K562 (cell line): ENCODE measurements around the gene DCXR. TPM values are rescaled to one million over a fixed set of nuclear protein-coding genes. Genes with fewer than 3 reads are reported as not detected.

ENCODE experiments used
- ATF6 ChIP-seq: sonication (generic); formaldehyde crosslinking; IDR thresholded peaks from 2 replicates; pipeline ENCODE4 v1.4.0; 2020; ENCODE audit warnings: mild to moderate bottlenecking, missing genetic modification reagents
- CBX5 ChIP-seq: IDR thresholded peaks from 2 replicates; pipeline ENCODE4 v1.6.1; 2014; ENCODE audit warnings: low read depth, borderline replicate concordance
- DIDO1 ChIP-seq: fragments of 450-650 bp; IDR thresholded peaks from 2 replicates; pipeline ENCODE4 v1.6.1; 2016; ENCODE audit warnings: low read depth, missing biosample characterization, missing genetic modification characterization
- ESRRB ChIP-seq: fragments of 250-450 bp; sonication (Bioruptor Pico); IDR thresholded peaks from 2 replicates; pipeline ENCODE4 v1.5.0; 2020; ENCODE audit warnings: mild to moderate bottlenecking, moderate library complexity, borderline replicate concordance
- HMGXB4 ChIP-seq: sonication (generic); formaldehyde crosslinking; IDR thresholded peaks from 2 replicates; pipeline ENCODE4 v1.8.1; 2023; ENCODE audit warnings: mild to moderate bottlenecking, missing genetic modification reagents
- HNRNPUL1 ChIP-seq: fragments of 200-400 bp; formaldehyde crosslinking; IDR thresholded peaks from 2 replicates; pipeline ENCODE4 v1.6.1; 2017; ENCODE audit warnings: low read length
- HOMEZ ChIP-seq: fragments of 250-450 bp; sonication (Bioruptor Pico); IDR thresholded peaks from 2 replicates; pipeline ENCODE4 v1.4.0; 2020; ENCODE audit warnings: mild to moderate bottlenecking, moderate library complexity
- JUND ChIP-seq, 2 experiments: IDR thresholded peaks; 2 replicates in 1 of 2; 3 replicates in 1 of 2; pipeline ENCODE4 v1.6.1; 2011; ENCODE audit warnings: borderline replicate concordance in 2 of 2, low read depth in 2 of 2, low read length in 2 of 2, improper control_type of control experiment in 1 of 2, missing biosample characterization in 1 of 2, missing genetic modification characterization in 1 of 2, missing genetic modification reagents in 1 of 2
- MYBL2 ChIP-seq, 2 experiments: fragments of 450-650 bp in 1 of 2; sonication (generic) in 1 of 2; formaldehyde crosslinking in 1 of 2; IDR thresholded peaks; 2 replicates each; pipeline versions ENCODE4 v1.6.1 to v1.8.1; 2017 to 2022; ENCODE audit warnings: borderline replicate concordance in 1 of 2, inconsistent platforms in 1 of 2, low read depth in 1 of 2, mild to moderate bottlenecking in 1 of 2, missing genetic modification reagents in 1 of 2, moderate library complexity in 1 of 2
- MYNN ChIP-seq, 2 experiments: sonication (generic); formaldehyde crosslinking in 1 of 2; IDR thresholded peaks; 2 replicates each; pipeline versions ENCODE4 v1.5.0 to v1.6.1; 2016 to 2020; ENCODE audit warnings: antibody characterized with exemption in 1 of 2, missing genetic modification reagents in 1 of 2
- NELFE ChIP-seq: IDR thresholded peaks from 2 replicates; pipeline ENCODE4 v1.6.1; 2011; ENCODE audit warnings: mild to moderate bottlenecking; ENCODE audit not compliant: insufficient read depth, insufficient read length
- NR2C2 ChIP-seq, 2 experiments: fragments of 200-800 bp in 1 of 2; sonication (Bioruptor generic) in 1 of 2; sonication (generic) in 1 of 2; formaldehyde crosslinking in 1 of 2; IDR thresholded peaks; 2 replicates each; pipeline versions ENCODE4 v1.6.1 to v1.8.0; 2016 to 2022; ENCODE audit warnings: mild to moderate bottlenecking in 1 of 2, missing compliant biosample characterization in 1 of 2, missing genetic modification characterization in 1 of 2, missing genetic modification reagents in 1 of 2
- RFX7 ChIP-seq: fragments of 250-450 bp; sonication (Bioruptor Pico); IDR thresholded peaks from 2 replicates; pipeline ENCODE4 v1.5.1; 2021; ENCODE audit warnings: mild to moderate bottlenecking
- TARDBP ChIP-seq: fragments of 450-650 bp; IDR thresholded peaks from 2 replicates; pipeline ENCODE4 v1.6.1; 2016
- TRIM28 ChIP-seq: fragments of 450-650 bp; IDR thresholded peaks from 2 replicates; pipeline ENCODE4 v1.6.1; 2017
- USF1 ChIP-seq: sonication (generic); formaldehyde crosslinking; IDR thresholded peaks from 2 replicates; pipeline ENCODE4 v1.9.0; 2022; ENCODE audit warnings: mild to moderate bottlenecking, missing genetic modification reagents
- ZC3H8 ChIP-seq: fragments of 450-650 bp; IDR thresholded peaks from 2 replicates; pipeline ENCODE4 v1.6.1; 2017
- ZNF121 ChIP-seq: sonication (generic); formaldehyde crosslinking; conservative IDR thresholded peaks from 2 replicates; pipeline ENCODE4 v1.8.0; 2022; ENCODE audit warnings: missing genetic modification reagents
- ZNF212 ChIP-seq: fragments of 450-650 bp; formaldehyde crosslinking; IDR thresholded peaks from 2 replicates; pipeline ENCODE4 v1.4.0; 2020; ENCODE audit warnings: mild to moderate bottlenecking
- ZNF830 ChIP-seq: fragments of 250-450 bp; sonication (Bioruptor Pico); IDR thresholded peaks from 2 replicates; pipeline ENCODE4 v1.5.0; 2021; ENCODE audit warnings: mild to moderate bottlenecking
- ZSCAN29 ChIP-seq: fragments of 450-650 bp; IDR thresholded peaks from 2 replicates; pipeline ENCODE4 v1.6.1; 2017
- polyA plus RNA-seq, 8 experiments: library from polyadenylated mRNA; depleted of rRNA in 4 of 8; stranded (reverse) in 5 of 8; unstranded in 3 of 8; fragments of >200 nt; fragmentation: Nextera tagmentation in 2 of 8; fragmentation: Illumina TruSeq in 1 of 8; extraction: Ambion mirVana in 2 of 8; extraction: Trizol in 1 of 8; gene quantifications; 2 replicates each; pipeline versions ENCODE4 v1.2.1 to v1.2.3, GENCODE V29; 2011 to 2014; ENCODE audit warnings: inconsistent platforms in 1 of 8, missing spikeins in 1 of 8
- total RNA-seq, 7 experiments: library from RNA; depleted of rRNA in 6 of 7; stranded (reverse); fragments of >200 nt in 6 of 7; fragmentation: Illumina TruSeq in 2 of 7; extraction: Trizol in 2 of 7; gene quantifications; 2 replicates each; pipeline versions ENCODE4 v1.2.1 to v1.2.3, GENCODE V29; 2011 to 2021; ENCODE audit warnings: low replicate concordance in 1 of 7

DCXR gene
- total and polyA plus RNA-seq, 9 of the 15 experiments (the other 6 are each of a cell fraction or from before 2014, with no cell fraction given) = 21.3 to 274 (median 156) TPM

- no peak for TF ChIP-seq HOMEZ
- TF ChIP-seq ZNF212 (CRISPR knock-in tag) = no peak
- TF ChIP-seq ZNF830 = no peak
- TF ChIP-seq ATF6 = no peak
- TF ChIP-seq DIDO1 (tag) = no peak
- no peak for TF ChIP-seq NELFE
- TF ChIP-seq NR2C2 (CRISPR knock-in tag; IDR thresholded peaks at IDR 0.05) = no peak
- no peak for TF ChIP-seq NR2C2 (tag; IDR thresholded peaks at IDR 0.05)
- TF ChIP-seq TARDBP = no peak
- no peak for TF ChIP-seq RFX7 (CRISPR knock-in tag)
- TF ChIP-seq MYBL2 (IDR thresholded peaks at IDR 0.05; ENCODE audit: low read depth) = no peak
- TF ChIP-seq MYBL2 (CRISPR knock-in tag; IDR thresholded peaks at IDR 0.05; ENCODE audit: borderline replicate concordance) = no peak
- no peak for TF ChIP-seq CBX5
- no peak for TF ChIP-seq HMGXB4
- TF ChIP-seq JUND (IDR thresholded peaks at IDR 0.05; ENCODE audit: borderline replicate concordance, low read depth, low read length) = no peak
- TF ChIP-seq JUND (tag; IDR thresholded peaks at IDR 0.05; ENCODE audit: borderline replicate concordance, low read depth, low read length) = no peak
- TF ChIP-seq ZSCAN29 = no peak
- TF ChIP-seq ESRRB (CRISPR knock-in tag) = no peak
- TF ChIP-seq ZNF121 (CRISPR knock-in tag) = no peak
- TF ChIP-seq TRIM28 = no peak
- peak; percentile 18; the same call in 1 of the 2 replicates for TF ChIP-seq MYNN (IDR thresholded peaks at IDR 0.05)
- TF ChIP-seq MYNN (CRISPR knock-in tag; IDR thresholded peaks at IDR 0.05) = no peak
- TF ChIP-seq USF1 (CRISPR knock-in tag) = no peak
- no peak for TF ChIP-seq HNRNPUL1
- no peak for TF ChIP-seq ZC3H8
Observed at GRCh38 chr17:82076018-82076784, 38.7 kb upstream of the DCXR start (continued).
